Fibroblast of lung (primary cell): ENCODE results near the gene LCAT. TPM values are rescaled to one million over a fixed set of nuclear protein-coding genes. Genes with fewer than 3 reads are reported as not detected.

Experiments used
- DNase-seq, 2 donors: peaks; one replicate each; pipeline versions ENCODE4 v3.0.0 to v3.0.0-alpha.2; 2010; ENCODE audit warnings: low read depth in 2 of 2
- H2AFZ ChIP-seq: 2 replicates; pipeline ENCODE4 v1.5.1; 2012; ENCODE audit warnings: low read length, control low read depth, inconsistent platforms
- H3K27ac ChIP-seq: 2 replicates; pipeline ENCODE4 v1.5.1; 2011; ENCODE audit warnings: low read length, control low read depth; ENCODE audit not compliant: insufficient read depth
- H3K27me3 ChIP-seq: 2 replicates; pipeline ENCODE4 v1.5.1; 2011; ENCODE audit warnings: mild to moderate bottlenecking, low read length; ENCODE audit not compliant: control insufficient read depth, insufficient read depth
- H3K36me3 ChIP-seq: 2 replicates; pipeline ENCODE4 v1.5.1; 2011; ENCODE audit warnings: low read length; ENCODE audit not compliant: control insufficient read depth, insufficient read depth
- H3K4me1 ChIP-seq: 2 replicates; pipeline ENCODE4 v1.5.1; 2011; ENCODE audit warnings: low read length; ENCODE audit not compliant: control insufficient read depth, insufficient read depth; ENCODE audit errors: extremely low read depth
- H3K4me2 ChIP-seq: 2 replicates; pipeline ENCODE4 v1.5.1; 2011; ENCODE audit warnings: low read length, control low read depth; ENCODE audit not compliant: insufficient read depth; ENCODE audit errors: extremely low read depth
- H3K4me3 ChIP-seq, 4 experiments: fragments of 200-600 bp in 1 of 4; sonication (generic) in 1 of 4; replicated peaks in 1 of 4; 2 replicates each; pipeline ENCODE4 v1.5.1; 2011 to 2016; ENCODE audit warnings: low read length in 4 of 4, low read depth in 3 of 4, mild to moderate bottlenecking in 3 of 4, control low read depth in 2 of 4, inconsistent platforms in 1 of 4, mixed read lengths in 1 of 4; ENCODE audit not compliant: insufficient read depth in 1 of 4; ENCODE audit errors: control extremely low read depth in 1 of 4
- H3K79me2 ChIP-seq: 2 replicates; pipeline ENCODE4 v1.5.1; 2012; ENCODE audit warnings: mild to moderate bottlenecking, low read length, inconsistent platforms; ENCODE audit not compliant: control insufficient read depth, insufficient read depth
- H3K9ac ChIP-seq: 2 replicates; pipeline ENCODE4 v1.5.1; 2011; ENCODE audit warnings: mild to moderate bottlenecking, low read length, control low read depth; ENCODE audit not compliant: insufficient read depth
- H3K9me3 ChIP-seq: 2 replicates; pipeline ENCODE4 v1.5.1; 2012; ENCODE audit warnings: low read depth, low read length; ENCODE audit not compliant: control insufficient read depth, insufficient read depth
- H4K20me1 ChIP-seq: 2 replicates; pipeline ENCODE4 v1.5.1; 2011; ENCODE audit warnings: low read length; ENCODE audit not compliant: control insufficient read depth, insufficient read depth; ENCODE audit errors: extremely low read depth
- EZH2 ChIP-seq: IDR thresholded peaks from 2 replicates; pipeline ENCODE4 v1.5.1; 2012; ENCODE audit warnings: low read length, control low read depth, mild to moderate bottlenecking; ENCODE audit errors: missing control alignments
- polyA plus RNA-seq, 2 donors: library from polyadenylated mRNA; depleted of rRNA in 1 of 2; stranded (reverse) in 1 of 2; unstranded in 1 of 2; fragments of >200 nt; gene quantifications; 2 replicates each; pipeline ENCODE4 v1.2.1, GENCODE V29; 2011 to 2012; ENCODE audit warnings: missing spikeins in 1 of 2
- total RNA-seq: library from RNA; depleted of rRNA; stranded (reverse); fragments of >200 nt; gene quantifications from 2 replicates; pipeline ENCODE4 v1.2.1, GENCODE V29; 2014
- TF ChIP-seq, protein P1 (sequence below), 2 donors: IDR thresholded peaks in 1 of 2; conservative IDR thresholded peaks in 1 of 2; 1 replicate in 1 of 2; 2 replicates in 1 of 2; pipeline ENCODE4 v1.5.1; 2011 to 2012; ENCODE audit warnings: low read length in 2 of 2, control low read depth in 1 of 2, inconsistent platforms in 1 of 2, low read depth in 1 of 2, mild to moderate bottlenecking in 1 of 2

The LCAT gene
- total and polyA plus RNA-seq, 2 donors (not counting 1 experiment from before 2014, with no cell fraction given): 4.5 to 6.4 TPM

DNA sequence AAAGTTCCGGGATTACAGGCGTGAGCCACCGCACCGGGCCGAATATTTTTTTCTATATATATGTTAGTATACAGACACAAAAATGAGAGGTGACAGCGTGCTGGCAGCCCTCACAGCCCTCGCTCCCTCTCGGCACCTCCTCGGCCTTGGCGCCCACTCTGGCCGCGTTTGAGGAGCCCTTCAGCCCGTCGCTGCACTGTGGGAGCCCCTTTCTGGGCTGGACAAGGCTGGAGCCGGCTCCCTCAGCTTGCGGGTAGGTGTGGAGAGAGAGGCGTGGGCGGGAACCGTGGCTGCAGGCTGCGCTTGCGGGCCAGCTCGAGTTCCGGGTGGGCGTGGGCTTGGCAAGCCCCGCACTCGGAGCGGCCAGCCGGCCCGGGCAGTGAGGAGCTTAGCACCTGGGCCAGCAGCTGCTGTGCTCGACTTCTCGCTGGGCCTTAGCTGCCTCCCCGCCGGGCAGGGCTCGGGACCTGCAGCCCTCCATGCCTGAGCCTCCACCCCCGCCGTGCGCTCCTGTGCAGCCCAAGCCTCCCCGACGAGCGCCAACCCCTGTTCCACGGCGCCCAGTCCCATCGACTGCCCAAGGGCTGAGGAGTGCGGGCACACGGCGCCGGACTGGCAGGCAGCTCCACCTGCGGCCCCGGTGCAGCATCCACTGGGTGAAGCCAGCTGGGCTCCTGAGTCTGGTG is 38.2 kb upstream of the LCAT start:
- H3K4me2 ChIP-seq: no peak overlapping the region
- DNase-seq: no peak
- no peak overlapping the region for H3K9ac ChIP-seq
- no peaks in the 10 kb centered on the region for H3K9me3 ChIP-seq
- no peak overlapping the region for H3K4me3 ChIP-seq
- no peaks in the 10 kb centered on the region for H3K36me3 ChIP-seq
- H3K79me2 ChIP-seq: no peaks in the 10 kb centered on the region
- peaks cover 2% of the 10 kb centered on the region for H3K27me3 ChIP-seq
- no peak overlapping the region for H2AFZ ChIP-seq
- H3K4me1 ChIP-seq: peaks cover 2% of the 10 kb centered on the region
- TF ChIP-seq EZH2: no peak
- TF ChIP-seq, protein P1, sequence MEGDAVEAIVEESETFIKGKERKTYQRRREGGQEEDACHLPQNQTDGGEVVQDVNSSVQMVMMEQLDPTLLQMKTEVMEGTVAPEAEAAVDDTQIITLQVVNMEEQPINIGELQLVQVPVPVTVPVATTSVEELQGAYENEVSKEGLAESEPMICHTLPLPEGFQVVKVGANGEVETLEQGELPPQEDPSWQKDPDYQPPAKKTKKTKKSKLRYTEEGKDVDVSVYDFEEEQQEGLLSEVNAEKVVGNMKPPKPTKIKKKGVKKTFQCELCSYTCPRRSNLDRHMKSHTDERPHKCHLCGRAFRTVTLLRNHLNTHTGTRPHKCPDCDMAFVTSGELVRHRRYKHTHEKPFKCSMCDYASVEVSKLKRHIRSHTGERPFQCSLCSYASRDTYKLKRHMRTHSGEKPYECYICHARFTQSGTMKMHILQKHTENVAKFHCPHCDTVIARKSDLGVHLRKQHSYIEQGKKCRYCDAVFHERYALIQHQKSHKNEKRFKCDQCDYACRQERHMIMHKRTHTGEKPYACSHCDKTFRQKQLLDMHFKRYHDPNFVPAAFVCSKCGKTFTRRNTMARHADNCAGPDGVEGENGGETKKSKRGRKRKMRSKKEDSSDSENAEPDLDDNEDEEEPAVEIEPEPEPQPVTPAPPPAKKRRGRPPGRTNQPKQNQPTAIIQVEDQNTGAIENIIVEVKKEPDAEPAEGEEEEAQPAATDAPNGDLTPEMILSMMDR (conservative IDR thresholded peaks at IDR 0.05 in 1 of 2, IDR thresholded peaks at IDR 0.05 in 1 of 2; ENCODE audit: low read depth in 1 of 2, low read length in 2 of 2): no peak
- no peak overlapping the region for H3K27ac ChIP-seq
- no peaks in the 10 kb centered on the region for H4K20me1 ChIP-seq

DNA sequence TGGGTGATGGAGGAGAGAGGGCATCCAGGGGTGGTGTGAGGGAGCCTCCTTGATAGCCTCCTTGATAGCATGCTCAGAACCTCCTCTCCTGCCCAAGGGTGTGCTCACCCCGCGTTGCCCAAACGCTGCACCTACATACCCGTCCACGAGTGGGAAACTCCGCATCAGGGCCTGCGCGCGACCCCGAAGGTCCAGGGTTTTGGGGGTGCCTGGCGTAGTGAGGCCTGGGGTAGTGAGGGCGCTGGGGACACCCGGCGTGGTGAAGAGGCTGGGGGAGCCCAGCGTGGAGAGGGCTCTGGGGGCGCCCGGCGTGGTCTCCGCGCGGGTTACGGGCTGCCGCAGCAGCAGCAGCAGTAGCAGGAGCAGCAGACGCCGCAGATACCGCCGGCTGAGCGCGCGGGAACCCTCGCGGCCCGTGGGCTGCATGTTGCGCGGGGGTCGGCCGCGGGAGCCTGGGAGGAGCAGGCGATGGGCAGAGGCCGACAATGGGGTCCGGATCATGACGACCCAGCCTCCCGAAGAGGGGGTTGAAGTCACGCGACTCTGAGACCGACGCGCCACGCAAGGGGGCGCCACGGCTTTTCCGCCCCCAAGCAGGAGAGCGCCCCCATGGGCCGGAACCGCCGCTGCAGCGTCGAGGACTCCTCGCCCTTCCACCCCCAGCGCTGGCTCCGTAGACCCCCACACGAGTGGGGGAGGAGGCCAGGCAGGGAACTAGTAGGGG is 36.2 kb upstream of the LCAT start, which contains the start of gene DPEP3:
Gene DPEP3 (minus strand): TSS at position 545 of the 724 bp plus-strand sequence. CDS start 119 bp downstream, at position 426.
- no peak within 1 kb of the TSS for H2AFZ ChIP-seq
- no peak within 1 kb of the TSS for H3K4me2 ChIP-seq
- TF ChIP-seq EZH2: no peak
- TF ChIP-seq, protein P1 (conservative IDR thresholded peaks at IDR 0.05 in 1 of 2, IDR thresholded peaks at IDR 0.05 in 1 of 2; ENCODE audit: low read depth in 1 of 2, low read length in 2 of 2): no peak
- H3K4me3 ChIP-seq: no peak within 1 kb of the TSS
- H4K20me1 ChIP-seq: no peaks in the 10 kb centered on the region
- no peaks in the 10 kb centered on the region for H3K79me2 ChIP-seq
- peaks cover 11% of the 10 kb centered on the region for H3K27me3 ChIP-seq
- no peak for DNase-seq
- H3K27ac ChIP-seq: no peak within 1 kb of the TSS
- H3K4me1 ChIP-seq: peaks cover 2% of the 10 kb centered on the region
- H3K36me3 ChIP-seq: no peaks in the 10 kb centered on the region
- H3K9ac ChIP-seq: no peak within 1 kb of the TSS
- H3K9me3 ChIP-seq: no peaks in the 10 kb centered on the region

DNA sequence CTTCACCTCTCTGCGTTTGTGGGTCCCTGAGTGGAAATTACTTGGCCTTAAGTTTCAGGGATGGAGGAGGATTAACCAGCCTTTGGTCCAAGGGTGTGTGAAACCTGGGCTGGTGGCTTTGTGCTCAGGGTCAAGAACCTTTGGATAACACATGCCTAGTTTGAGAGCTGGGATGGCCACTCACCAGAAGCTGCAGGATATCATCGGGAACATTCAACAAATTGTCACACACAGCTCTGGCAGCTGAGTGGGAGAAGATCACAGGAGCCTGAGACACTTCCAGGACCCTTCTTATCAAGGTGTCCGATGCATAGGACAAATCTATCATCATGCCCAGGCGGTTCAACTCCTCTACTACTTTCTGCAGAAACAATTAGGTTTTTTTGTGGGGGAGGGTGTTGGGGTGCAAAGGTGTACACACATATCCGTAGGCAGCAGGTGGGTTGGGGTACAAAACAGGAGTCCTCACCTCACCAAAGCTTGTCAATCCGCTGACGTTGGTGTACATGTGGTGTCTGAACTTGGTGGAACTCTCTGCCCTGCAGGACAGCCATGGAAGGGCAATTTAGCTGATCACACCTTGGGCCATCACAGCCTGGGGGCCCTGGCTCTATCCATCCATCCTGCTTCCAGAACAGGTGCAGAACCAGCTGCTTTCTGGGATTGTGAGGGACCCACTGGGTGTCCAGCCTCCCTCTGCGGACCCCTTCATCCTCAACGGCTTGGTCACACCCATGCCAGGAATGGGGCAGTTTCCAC is 33.7 kb upstream of the LCAT start:
- no peak overlapping the region for H3K4me3 ChIP-seq
- no peaks in the 10 kb centered on the region for H3K36me3 ChIP-seq
- no peak overlapping the region for H3K27ac ChIP-seq
- no peaks in the 10 kb centered on the region for H4K20me1 ChIP-seq
- no peaks in the 10 kb centered on the region for H3K4me1 ChIP-seq
- no peak for TF ChIP-seq EZH2
- TF ChIP-seq, protein P1 (conservative IDR thresholded peaks at IDR 0.05 in 1 of 2, IDR thresholded peaks at IDR 0.05 in 1 of 2; ENCODE audit: low read depth in 1 of 2, low read length in 2 of 2): no peak
- no peak for DNase-seq
- H3K27me3 ChIP-seq: peaks cover 11% of the 10 kb centered on the region
- no peak overlapping the region for H3K4me2 ChIP-seq
- no peak overlapping the region for H2AFZ ChIP-seq
- H3K79me2 ChIP-seq: no peaks in the 10 kb centered on the region
- H3K9me3 ChIP-seq: no peaks in the 10 kb centered on the region
- no peak overlapping the region for H3K9ac ChIP-seq
